RWPE2 (cell line): ENCODE measurements around the gene TSPAN17.

Experiments used
- ATAC-seq: fragments of 200-7000 bp; cut with Tn5 transposase; 3 replicates; pipeline ENCODE4 v1.9.1; 2021; ENCODE audit warnings: low read depth
- DNase-seq: peaks from one replicate; pipeline ENCODE4 v3.0.0-alpha.2; 2020; ENCODE audit warnings: low spot score
- H3K27ac ChIP-seq: fragments of 450-650 bp; 2 replicates; pipeline ENCODE4 v1.5.1; 2017; ENCODE audit warnings: mild to moderate bottlenecking; ENCODE audit not compliant: poor library complexity, severe bottlenecking
- H3K27me3 ChIP-seq: fragments of 250-450 bp; sonication (Bioruptor Pico); 2 replicates; pipeline ENCODE4 v1.5.1; 2021; ENCODE audit warnings: mild to moderate bottlenecking, moderate library complexity; ENCODE audit not compliant: insufficient read depth, poor library complexity, severe bottlenecking
- H3K36me3 ChIP-seq: fragments of 250-450 bp; sonication (Bioruptor Pico); 2 replicates; pipeline ENCODE4 v1.5.1; 2020; ENCODE audit warnings: low read depth, mild to moderate bottlenecking, moderate library complexity
- H3K4me1 ChIP-seq: fragments of 250-450 bp; sonication (Bioruptor Pico); 2 replicates; pipeline ENCODE4 v1.5.1; 2021; ENCODE audit warnings: mild to moderate bottlenecking, moderate library complexity; ENCODE audit not compliant: insufficient read depth, poor library complexity, severe bottlenecking
- H3K4me3 ChIP-seq: fragments of 250-450 bp; sonication (Bioruptor Pico); 2 replicates; pipeline ENCODE4 v1.5.1; 2021; ENCODE audit warnings: mild to moderate bottlenecking, moderate library complexity; ENCODE audit not compliant: severe bottlenecking
- H3K9me3 ChIP-seq: fragments of 250-450 bp; sonication (Bioruptor Pico); 2 replicates; pipeline ENCODE4 v1.5.1; 2021; ENCODE audit warnings: mild to moderate bottlenecking, moderate library complexity; ENCODE audit not compliant: severe bottlenecking
- CTCF ChIP-seq: fragments of 450-650 bp; IDR thresholded peaks from one replicate; pipeline ENCODE4 v1.5.1; 2017; ENCODE audit warnings: mild to moderate bottlenecking, moderate library complexity; ENCODE audit not compliant: poor library complexity, severe bottlenecking

Gene TSPAN17

GRCh38 chr5:176647843-176648473 lies 674 bp downstream of the TSPAN17 start:
- no peak for TF ChIP-seq CTCF
- no peaks in the 10 kb centered on the region for H3K27me3 ChIP-seq
- no peaks in the 10 kb centered on the region for H3K4me1 ChIP-seq
- peak overlapping the region; percentile 19 for H3K27ac ChIP-seq
- H3K36me3 ChIP-seq: no peaks in the 10 kb centered on the region
- DNase-seq: no peak
- H3K4me3 ChIP-seq: peak overlapping the region; percentile 51
- no peaks in the 10 kb centered on the region for H3K9me3 ChIP-seq
- ATAC-seq: 0 out of 3 replicates have a peak, but pooled peaks have one; percentile 1

GRCh38 chr5:176648474-176649194 lies 1.4 kb downstream of the TSPAN17 start:
- H3K4me3 ChIP-seq: peak overlapping the region; percentile 51
- TF ChIP-seq CTCF: no peak
- no peak overlapping the region for H3K27ac ChIP-seq
- H3K9me3 ChIP-seq: no peaks in the 10 kb centered on the region
- H3K4me1 ChIP-seq: no peaks in the 10 kb centered on the region
- H3K27me3 ChIP-seq: no peaks in the 10 kb centered on the region
- 0 out of 2 replicates have a peak, but pooled peaks cover 5% of the 10 kb centered on the region for H3K36me3 ChIP-seq
- ATAC-seq (no peak), DNase-seq (no peak)

- H3K4me1 ChIP-seq: no peaks in the 10 kb centered on the region
- DNase-seq (no peak), ATAC-seq (no peak)
- H3K27me3 ChIP-seq: no peaks in the 10 kb centered on the region
- no peak for TF ChIP-seq CTCF
- 0 out of 2 replicates have a peak, but pooled peaks cover 5% of the 10 kb centered on the region for H3K36me3 ChIP-seq
- H3K27ac ChIP-seq: no peak overlapping the region
- no peaks in the 10 kb centered on the region for H3K9me3 ChIP-seq
- H3K4me3 ChIP-seq: no peak overlapping the region
Observed at GRCh38 chr5:176650354-176650884, 3.1 kb downstream of the TSPAN17 start.

- peak; percentile 77 for DNase-seq
- Histone ChIP-seq H3K4me1 (no peaks in the 10 kb centered on the region), H3K27me3 (no peaks in the 10 kb centered on the region), H3K4me3 (no peak overlapping the region), H3K27ac (no peak overlapping the region), H3K36me3 (0 out of 2 replicates have a peak, but pooled peaks cover 5% of the 10 kb centered on the region), H3K9me3 (no peaks in the 10 kb centered on the region)
- no peak for ATAC-seq
- no peak for TF ChIP-seq CTCF
Observed at GRCh38 chr5:176651472-176651980, 4.2 kb downstream of the TSPAN17 start.
